ENCODE results near the gene GPR150.

- no peak for TF ChIP-seq CTCF (IDR thresholded peaks at IDR 0.05; ENCODE audit: insufficient read depth, low read depth, low read length)
- TF ChIP-seq EZH2 (IDR thresholded peaks at IDR 0.05; ENCODE audit: insufficient read depth, low read length), result no peak
These were observed 13.5 kb upstream of the GPR150 start for GRCh38 chr5:95606419-95606818.

All from astrocyte (in vitro differentiated cells and primary cell).